OCI-LY3 (cell line): ENCODE data around the gene NPIPB8.

ENCODE experiments used
- CTCF ChIP-seq: fragments of 200-600, 300-600 bp; sonication (generic); IDR thresholded peaks from 2 replicates; pipeline ENCODE4 v1.5.1; 2014; ENCODE audit warnings: antibody characterized with exemption, low read length, low read depth
- EZH2phosphoT487 ChIP-seq: fragments of 200-600 bp; shearing (Covaris generic); IDR thresholded peaks from 2 replicates; pipeline ENCODE4 v1.6.1; 2018; ENCODE audit warnings: antibody characterized with exemption, mixed run types, low read depth

GRCh38 chr16:28589069-28589468 lies 48.8 kb upstream of the NPIPB8 start:
- TF ChIP-seq EZH2phosphoT487 (no peak), CTCF (no peak)
